Cerebellar cortex (tissue), 1 donor: ENCODE data around the gene ABTB2.

Experiments used
- DNase-seq: peaks from one replicate; pipeline ENCODE4 v3.0.0-alpha.2; 2015; ENCODE audit warnings: low spot score

ABTB2 gene

DNA sequence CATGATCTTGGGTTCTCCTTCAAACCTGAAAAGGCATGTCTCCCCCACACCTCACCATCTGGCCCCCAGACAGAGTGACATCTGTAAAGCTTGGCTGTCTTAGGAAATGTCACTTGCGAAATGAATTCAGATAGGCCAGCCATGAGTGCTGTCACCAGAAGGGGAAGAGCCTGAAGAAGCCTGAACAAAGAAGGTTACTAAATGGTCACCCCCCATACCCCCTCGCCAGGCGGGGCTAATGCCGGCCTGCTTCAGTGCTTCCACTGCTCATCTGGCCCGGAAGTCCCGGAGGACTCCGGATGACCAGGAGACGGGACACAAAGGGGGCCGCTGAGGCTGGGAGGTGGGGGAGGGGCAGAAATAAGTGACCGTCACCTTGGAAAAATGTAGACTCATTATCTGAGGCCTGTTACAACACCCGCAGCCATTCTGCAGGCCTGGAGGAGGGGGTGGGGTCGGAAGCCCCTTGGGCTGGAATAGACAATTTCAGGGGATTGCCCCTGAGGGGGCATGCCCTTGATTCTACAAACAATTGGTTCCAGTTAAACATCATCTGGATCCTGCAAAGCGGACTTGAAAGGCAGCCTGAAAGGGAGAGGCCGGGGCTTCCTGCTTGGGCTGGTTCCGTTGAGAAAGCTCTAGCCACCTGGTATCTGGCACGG lies 209.2 kb downstream of the ABTB2 start:
- DNase-seq: no peak

DNA sequence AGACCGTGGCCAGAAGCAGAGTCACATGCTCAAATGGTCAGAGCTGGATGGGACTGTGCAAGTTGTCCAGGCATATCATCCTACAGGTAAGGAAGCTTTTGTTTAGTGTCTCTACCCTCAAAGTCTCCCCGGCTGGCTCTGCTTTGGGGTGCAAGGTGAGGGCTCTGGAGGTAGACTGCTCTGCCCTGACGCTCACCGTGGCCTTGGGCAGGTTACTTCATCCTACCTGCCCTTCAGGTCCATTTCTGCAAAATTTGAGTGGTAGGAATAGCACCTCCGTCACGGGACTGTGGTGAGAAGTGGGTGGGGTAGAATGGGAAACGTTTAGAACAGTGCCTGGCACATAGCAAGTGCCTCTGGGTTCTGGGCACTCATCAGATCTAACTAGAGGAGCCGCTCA lies 210.2 kb downstream of the ABTB2 start:
- DNase-seq: no peak

DNA sequence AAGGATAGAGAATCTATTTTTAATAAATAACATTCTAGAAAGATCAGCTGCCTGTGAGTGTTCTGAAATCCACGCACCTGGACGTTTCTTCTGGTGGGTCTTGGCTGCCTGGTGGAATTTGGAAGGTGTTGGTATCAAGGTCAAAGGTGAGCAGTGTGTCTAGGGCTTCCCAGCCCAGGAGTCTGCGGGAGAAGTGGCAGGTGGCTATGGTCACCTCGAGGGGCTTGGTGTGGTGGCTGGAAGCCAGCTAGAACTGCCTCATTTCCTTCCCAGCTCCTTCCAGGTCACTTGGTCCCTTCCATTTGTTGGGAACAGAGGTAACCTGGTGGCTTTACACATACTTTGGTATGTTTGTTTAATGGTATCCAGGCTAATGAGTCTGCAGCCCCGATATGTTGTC lies 210.9 kb downstream of the ABTB2 start:
- DNase-seq: no peak

DNA sequence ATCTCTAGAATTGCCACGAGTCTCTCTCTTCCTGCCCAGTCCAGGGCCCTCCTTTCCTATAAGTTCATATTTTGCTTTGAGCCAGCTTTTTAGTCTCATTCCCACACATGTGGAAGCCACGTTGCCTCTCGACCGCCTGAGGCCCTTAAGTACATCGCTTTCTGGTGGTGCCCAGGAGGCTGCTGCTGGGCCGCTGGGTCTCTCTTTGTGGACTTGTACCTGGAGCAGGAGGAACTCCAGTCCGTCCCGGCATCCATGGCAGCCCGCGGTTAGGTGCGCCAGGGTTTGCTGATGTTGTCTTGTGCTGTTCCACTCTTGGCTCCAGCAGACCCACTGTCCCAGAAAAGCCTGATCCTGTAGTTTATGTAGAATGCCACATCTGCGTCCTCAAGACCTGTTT lies 211.4 kb downstream of the ABTB2 start:
- no peak for DNase-seq

DNA sequence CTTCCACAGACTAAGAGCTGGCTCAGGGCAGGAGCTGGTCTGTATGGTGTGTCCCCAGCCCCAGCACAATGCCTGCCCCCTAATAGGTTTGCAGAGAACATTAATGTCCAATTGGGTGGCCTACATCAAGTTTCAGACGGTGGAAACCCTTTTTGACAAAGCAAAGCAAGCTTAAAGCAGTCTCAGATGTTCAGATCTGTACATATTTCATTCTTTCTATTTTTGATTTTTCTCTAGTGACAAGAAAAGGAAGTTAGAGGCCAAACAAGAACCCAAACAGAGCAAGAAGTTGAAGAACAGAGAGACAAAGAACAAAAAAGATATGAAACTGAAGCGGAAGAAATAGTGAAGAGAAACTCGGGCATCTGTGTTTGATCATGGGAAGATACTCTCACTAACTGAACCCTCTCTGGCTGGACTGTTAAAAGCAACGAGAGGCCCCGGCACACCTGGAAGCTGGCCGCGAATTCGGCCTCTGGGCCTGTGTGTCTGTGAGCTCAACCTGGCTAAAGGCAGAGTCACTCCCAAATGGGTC lies 211.9 kb downstream of the ABTB2 start:
- DNase-seq: no peak

DNA sequence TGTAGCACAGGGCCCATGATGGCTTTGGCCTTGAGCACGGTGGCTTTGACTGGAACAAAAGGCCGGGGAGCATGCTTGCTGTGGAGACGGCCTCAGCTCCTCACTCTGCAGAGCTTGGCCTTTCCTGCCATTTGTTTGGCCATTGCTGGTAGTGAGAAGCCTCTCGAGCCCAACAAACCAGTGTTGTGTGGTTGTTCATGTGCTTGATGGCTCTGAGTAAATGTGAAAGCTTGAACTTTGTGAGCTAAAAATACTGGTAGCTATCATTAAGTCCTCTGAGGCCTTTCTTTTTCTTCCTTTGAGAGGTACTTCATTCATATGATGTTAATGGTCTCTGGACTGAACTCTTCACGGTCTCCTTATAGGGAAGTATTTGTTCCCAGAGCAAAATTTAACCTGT lies 212.7 kb downstream of the ABTB2 start:
- no peak for DNase-seq

DNA sequence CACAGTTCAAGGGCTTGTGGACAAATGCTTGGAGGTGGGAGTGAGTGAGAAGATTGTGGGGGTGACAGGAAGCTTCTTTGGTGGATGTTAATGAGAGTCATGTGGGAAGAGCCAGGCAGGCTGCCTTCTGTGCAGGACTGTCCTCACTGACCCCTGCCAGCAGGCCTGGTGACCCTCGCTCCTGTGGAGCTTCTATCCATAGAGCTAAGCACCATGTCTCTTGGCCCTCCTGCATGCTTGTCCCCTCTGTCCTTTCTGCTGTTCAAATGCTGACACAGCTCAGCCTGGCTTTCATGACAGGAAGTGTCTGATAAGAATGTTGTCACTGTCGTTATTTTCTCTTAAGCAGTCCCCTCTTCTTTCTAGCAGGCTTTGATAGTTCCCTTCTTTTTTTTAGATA lies 214.8 kb downstream of the ABTB2 start:
- no peak for DNase-seq

DNA sequence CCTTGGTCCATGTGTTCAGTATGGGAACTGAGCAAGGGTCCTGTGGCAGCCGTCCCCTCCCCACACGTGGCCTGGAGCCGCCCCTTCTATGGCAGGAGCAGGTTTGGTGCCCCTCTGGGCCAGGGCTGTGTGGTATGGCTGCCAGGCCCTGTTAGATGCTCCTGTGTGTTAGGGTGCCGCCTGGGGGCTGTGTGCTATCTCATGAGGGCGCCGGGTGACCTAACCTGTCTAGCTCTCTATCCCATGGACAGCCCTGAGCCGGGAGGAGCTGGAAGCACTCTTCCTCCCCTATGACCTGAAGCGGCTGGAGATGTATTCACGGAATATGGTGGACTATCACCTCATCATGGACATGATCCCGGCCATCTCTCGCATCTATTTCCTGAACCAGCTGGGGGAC lies 217.7 kb downstream of the ABTB2 start:
- no peak for DNase-seq

DNA sequence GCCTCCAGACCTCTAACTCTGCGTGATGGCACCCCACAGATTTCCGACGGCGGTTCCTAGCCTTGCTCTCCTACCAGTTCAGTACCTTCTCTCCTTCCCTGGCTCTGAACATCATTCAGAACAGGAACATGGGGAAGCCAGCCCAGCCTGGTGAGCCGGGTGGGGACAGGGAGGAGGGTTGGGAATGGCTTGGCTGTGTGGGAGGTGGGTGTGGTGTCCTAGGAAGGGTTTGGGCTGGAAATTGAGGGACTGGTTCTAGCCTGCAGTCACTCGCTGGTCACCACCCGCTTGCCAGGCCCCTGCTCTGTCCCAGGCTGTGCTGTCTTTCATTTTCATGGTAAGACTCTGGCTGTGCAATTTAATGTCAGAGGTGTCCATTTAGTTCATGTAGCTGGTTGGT lies 218.5 kb downstream of the ABTB2 start:
- no peak for DNase-seq

DNA sequence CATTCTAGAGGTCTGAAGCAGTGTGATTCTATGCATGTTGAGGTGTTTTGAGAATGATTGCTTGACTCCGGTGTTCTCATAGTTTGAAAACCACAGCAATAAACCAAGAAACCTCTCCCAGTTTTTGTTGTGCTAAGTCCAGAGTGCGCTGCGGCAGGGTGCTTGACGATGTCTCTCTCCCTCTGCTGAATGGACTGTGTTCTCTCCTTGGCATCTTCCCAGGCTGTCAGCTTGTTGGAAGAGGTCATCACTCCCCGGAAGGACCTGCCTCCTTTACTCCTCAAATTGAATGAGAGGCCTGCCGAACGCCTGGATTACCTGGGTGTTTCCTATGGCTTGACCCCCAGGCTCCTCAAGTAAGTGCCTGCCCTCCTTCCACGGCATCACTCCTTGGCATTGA lies 221.4 kb downstream of the ABTB2 start:
- no peak for DNase-seq

DNA sequence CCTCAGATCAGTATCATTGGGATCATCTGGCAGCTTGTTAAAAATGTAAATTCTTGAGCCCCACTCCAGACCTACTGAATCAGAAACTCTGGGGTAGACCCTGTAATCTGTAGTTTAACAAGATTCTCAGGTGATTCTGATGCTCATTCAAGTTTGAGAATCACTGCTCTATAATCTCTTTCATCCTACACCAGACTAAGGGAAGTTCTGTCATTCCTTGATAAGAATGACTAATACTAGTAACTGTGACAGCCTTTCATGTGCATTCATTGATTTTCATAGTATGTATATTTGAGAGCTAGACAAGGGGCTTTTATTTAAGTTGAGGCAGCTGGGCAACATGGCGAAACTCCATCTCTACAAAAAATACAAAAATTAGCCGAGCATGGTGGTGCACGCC lies 222.4 kb downstream of the ABTB2 start:
- DNase-seq: no peak

DNA sequence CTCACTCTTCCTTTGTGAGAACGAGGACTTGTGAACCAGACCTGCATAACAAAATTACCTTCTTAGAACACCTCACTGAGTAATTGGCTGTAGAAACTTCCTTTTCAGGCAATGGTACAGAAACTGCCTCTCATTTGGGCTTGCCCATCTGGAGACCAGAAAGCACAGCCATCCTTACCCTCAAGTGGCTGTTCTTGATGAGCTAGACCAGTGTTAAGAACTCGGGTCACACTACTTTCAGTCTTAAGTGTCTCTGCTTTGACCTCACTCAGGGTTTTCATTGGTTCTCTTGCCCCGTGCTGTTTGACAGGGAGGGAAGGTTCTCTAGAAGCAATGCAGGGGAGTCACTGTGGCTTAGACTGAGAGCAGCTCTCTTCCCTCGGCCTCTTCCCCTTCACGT lies 223.0 kb downstream of the ABTB2 start:
- DNase-seq: no peak

DNA sequence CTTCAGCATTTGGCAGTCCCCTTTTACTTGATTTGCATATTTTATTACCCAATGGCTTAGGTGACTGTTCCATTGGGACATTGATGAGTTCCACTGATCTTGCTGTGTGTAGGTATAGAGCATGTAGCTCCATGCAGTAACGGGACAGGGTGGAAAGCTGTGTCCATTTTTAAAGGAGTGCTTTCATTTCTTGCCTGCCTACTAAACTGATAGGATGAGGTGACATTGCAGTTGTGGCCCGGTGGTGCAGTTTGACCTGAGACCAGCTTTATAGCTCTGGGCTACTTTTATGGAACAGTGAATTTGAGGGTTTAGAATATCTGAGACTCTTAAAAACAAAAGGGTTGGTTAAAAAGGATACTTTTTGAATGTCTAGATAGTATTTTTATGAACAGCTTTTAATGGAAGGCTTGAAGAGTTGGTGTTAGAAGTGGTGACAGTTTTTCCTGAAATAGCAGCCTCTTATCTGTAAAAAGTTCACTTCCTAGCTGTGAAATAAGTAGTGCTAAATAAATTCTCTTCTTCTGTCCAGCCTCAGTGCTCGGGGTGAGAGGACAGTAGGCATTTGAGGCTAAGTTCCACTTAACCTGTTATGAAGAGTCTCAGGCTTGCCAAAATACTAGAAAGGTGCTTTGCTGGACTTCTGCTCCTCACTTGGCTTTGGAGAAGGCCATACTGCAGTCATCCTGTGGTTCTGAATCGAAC lies 225.4 kb downstream of the ABTB2 start:
- DNase-seq: no peak

DNA sequence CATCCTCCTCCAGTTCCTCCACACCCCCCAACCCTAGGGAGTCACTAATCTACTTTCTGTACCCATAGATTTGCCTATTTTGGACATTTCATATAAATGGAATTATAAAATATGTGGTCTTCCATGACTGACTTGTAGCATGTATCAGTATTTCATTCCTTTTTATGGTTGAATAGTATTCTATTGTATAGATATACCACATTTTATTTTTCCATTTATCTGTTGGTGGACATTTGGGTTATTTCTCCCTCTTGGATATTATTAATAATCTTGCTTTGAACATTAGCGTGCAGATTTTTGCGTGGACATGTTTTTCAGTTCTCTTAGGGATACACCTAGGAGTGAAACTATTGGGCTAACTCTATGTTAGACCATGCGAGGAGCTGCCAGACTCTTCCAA lies 229.0 kb downstream of the ABTB2 start:
- DNase-seq: no peak

DNA sequence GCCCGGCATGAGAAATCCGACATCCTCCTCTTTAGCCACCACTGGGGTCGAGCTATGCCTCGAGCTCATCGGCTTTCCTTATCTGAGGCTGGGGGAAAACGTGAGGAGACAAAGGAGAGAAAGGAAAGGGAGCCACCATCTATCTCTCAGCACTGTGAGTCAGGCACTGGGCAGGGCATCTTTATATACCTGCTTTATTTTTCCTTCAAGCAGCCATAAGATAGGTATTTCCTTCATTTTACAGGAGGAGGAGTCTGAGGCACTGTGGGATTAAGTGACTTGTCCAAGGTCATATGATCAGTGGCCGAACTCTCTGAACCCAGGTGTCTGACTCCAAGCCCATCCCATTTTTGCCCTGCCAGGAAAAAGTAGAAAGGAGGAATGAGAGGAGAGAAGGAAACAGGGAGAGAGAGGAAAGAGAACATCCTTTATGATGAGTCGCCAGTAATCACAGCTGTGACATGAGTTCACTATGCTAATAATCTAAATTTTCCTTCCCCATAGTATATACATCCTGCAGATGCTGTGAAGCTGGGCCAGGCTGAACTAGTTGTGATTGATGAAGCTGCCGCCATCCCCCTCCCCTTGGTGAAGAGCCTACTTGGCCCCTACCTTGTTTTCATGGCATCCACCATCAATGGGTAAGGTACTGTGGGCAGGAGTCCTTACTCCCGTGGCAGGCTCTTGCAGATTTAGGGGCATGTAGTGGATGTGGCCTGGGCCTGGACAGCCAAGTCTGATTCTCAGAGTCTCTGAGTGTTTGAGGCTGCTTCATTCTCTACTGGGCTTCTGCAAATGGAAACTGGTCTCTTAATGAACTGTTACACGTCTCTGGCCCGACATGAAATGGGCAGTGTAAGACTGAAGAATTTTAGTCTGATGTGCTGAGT lies 230.6 kb downstream of the ABTB2 start:
- DNase-seq: no peak

DNA sequence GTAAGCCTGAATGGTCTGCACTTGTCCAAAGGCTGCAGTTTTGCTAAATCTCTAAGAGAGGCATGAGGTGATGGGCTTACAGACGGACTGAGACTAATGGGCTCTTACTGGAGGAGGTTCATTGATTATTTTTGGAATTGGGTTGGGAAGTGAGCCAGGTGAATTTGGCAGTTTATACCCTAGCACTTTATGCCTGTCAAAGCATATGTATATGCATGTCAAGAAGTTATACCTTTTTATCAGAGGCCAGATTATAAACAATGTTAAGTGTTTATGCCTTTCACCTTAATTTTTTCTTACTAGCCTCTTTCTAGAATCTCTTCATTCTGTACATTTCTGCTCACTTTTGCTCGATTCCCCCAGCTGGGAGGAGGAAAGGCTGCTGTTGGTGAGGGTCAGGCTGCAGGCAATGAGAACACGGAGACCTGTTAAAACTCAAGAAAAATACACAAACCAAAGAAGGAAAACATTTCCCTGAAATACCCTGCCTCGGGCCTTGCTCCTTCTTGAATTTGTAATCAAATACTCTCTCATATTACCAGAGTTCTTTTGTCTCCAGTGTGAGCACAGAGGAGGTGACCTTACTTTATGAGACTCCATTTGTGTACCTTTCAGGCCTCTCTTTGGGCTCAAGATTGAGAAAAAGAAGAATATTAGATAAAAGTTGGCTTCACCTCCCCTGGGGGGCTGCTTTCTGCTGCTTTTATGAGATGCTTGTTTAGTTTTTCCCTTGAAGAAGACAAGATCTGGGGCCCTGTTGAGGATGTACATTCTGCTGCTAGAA lies 232.7 kb downstream of the ABTB2 start:
- no peak for DNase-seq

DNA sequence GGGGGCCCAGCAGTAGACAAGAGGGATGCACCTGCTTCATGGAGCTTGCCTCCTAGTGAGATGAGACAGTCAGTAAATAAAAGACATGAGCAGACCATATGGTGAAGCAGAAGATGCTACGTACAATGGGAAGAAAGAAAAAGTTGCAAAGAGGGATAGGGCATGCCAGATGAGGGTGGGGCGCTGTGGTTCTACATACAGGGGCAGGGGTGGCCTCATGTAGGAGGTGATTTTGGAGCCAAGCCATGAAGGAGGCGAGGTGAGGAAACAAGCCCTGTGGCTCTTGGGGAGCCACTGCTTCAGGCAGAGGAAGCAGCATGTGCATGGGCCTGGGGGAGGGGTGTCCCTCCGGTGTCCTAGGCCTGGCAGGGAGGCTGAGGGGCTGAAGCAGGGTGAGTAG lies 237.2 kb downstream of the ABTB2 start:
- no peak for DNase-seq

DNA sequence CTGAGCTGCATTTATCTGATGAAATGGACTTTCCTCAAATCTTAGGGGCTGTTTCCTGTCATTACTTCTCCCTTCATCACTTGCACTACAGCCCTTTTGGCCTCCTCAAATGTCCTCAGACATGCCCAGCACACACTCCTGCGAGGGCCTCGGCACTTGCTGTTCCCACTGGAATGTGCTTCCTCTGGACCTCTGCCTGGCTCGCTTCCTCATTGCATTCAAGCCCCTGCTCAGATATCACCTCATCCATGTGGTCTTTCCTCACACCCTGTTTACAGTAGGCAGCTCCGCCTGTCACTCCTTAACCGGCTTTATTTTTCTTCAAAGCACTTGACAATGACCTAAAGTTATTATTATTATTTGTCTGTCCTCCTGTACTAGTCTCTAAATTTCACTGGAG lies 243.3 kb downstream of the ABTB2 start:
- no peak for DNase-seq

DNA sequence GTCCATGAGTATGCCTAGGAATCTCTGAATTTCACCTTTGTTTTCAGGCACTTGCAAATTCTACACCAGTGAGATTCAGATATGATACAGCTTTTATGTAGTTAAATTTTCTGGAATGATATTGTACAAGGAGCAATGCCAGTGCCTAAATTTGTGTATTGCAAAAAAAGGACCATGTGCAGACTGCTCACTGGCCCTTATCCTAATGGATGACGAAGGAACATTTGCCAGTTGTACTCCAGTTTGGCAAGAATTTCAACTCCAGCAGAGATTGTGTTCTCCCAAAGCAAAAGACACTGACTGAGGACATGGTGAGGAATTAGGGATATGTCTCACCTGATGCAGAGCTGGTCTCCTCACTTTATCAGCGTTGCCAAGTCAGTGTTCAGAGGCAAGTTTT lies 243.8 kb downstream of the ABTB2 start:
- DNase-seq: no peak

DNA sequence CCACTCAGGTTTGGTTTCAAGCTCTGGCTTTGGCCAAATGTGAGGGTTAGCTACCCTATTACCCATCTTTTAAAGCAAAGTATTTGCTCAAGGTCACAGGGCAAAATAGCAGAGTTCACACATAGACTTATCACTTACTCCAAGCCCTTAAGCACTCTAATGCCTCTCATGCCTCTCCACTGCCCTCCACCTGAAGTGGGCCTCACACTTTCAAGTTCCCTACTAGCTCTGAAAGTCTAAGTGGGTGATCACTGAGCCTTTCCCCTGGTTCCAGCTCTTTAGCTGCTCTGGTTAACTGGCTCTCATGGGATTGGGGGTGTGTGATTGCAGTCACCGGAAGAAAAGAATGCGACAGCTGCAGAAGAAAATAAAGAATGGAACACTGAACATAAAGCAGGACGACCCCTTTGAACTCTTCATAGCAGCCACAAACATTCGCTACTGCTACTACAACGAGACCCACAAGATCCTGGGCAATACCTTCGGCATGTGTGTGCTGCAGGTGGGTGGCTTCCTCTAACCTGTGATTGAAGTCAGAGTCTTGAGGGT lies 246.0 kb downstream of the ABTB2 start:
- DNase-seq: no peak

DNA sequence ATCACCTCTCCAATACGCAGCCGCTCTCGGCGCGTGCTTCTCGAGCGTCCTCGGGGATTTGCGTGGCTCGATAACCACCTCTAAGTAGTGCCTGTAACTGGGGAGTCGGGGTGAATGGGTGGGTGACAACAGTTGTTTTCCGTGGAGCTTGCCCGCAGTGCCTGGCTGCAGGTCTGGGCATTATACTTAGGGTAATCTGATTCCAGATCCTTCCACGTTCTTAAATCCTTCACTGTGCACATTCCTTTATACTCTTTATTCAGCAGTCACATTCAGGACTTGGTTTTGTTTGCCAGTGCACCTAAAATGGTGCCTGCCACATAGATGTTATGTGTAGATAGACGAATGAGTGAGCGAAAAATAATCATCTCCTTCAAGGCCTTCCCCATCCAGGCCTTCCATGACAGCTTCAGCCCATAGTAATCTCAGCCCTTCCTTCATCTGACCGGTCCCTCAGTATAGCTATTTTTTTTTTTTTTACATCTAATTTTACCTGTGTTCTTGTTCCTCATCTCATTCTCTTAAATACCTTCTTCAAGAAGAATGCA lies 251.8 kb downstream of the ABTB2 start:
- no peak for DNase-seq
